Fibroblast of lung (primary cell): Measurements from ENCODE around the gene GAD1. TPM values are rescaled to one million over a fixed set of nuclear protein-coding genes. Genes with fewer than 3 reads are reported as not detected.

Experiments
- DNase-seq, 2 donors: peaks; one replicate each; pipeline versions ENCODE4 v3.0.0 to v3.0.0-alpha.2; 2010; ENCODE audit warnings: low read depth in 2 of 2
- H2AFZ ChIP-seq: 2 replicates; pipeline ENCODE4 v1.5.1; 2012; ENCODE audit warnings: low read length, control low read depth, inconsistent platforms
- H3K27ac ChIP-seq: 2 replicates; pipeline ENCODE4 v1.5.1; 2011; ENCODE audit warnings: low read length, control low read depth; ENCODE audit not compliant: insufficient read depth
- H3K27me3 ChIP-seq: 2 replicates; pipeline ENCODE4 v1.5.1; 2011; ENCODE audit warnings: mild to moderate bottlenecking, low read length; ENCODE audit not compliant: control insufficient read depth, insufficient read depth
- H3K36me3 ChIP-seq: 2 replicates; pipeline ENCODE4 v1.5.1; 2011; ENCODE audit warnings: low read length; ENCODE audit not compliant: control insufficient read depth, insufficient read depth
- H3K4me1 ChIP-seq: 2 replicates; pipeline ENCODE4 v1.5.1; 2011; ENCODE audit warnings: low read length; ENCODE audit not compliant: control insufficient read depth, insufficient read depth; ENCODE audit errors: extremely low read depth
- H3K4me2 ChIP-seq: 2 replicates; pipeline ENCODE4 v1.5.1; 2011; ENCODE audit warnings: low read length, control low read depth; ENCODE audit not compliant: insufficient read depth; ENCODE audit errors: extremely low read depth
- H3K4me3 ChIP-seq, 4 experiments: fragments of 200-600 bp in 1 of 4; sonication (generic) in 1 of 4; replicated peaks in 1 of 4; 2 replicates each; pipeline ENCODE4 v1.5.1; 2011 to 2016; ENCODE audit warnings: low read length in 4 of 4, low read depth in 3 of 4, mild to moderate bottlenecking in 3 of 4, control low read depth in 2 of 4, inconsistent platforms in 1 of 4, mixed read lengths in 1 of 4; ENCODE audit not compliant: insufficient read depth in 1 of 4; ENCODE audit errors: control extremely low read depth in 1 of 4
- H3K79me2 ChIP-seq: 2 replicates; pipeline ENCODE4 v1.5.1; 2012; ENCODE audit warnings: mild to moderate bottlenecking, low read length, inconsistent platforms; ENCODE audit not compliant: control insufficient read depth, insufficient read depth
- H3K9ac ChIP-seq: 2 replicates; pipeline ENCODE4 v1.5.1; 2011; ENCODE audit warnings: mild to moderate bottlenecking, low read length, control low read depth; ENCODE audit not compliant: insufficient read depth
- H3K9me3 ChIP-seq: 2 replicates; pipeline ENCODE4 v1.5.1; 2012; ENCODE audit warnings: low read depth, low read length; ENCODE audit not compliant: control insufficient read depth, insufficient read depth
- H4K20me1 ChIP-seq: 2 replicates; pipeline ENCODE4 v1.5.1; 2011; ENCODE audit warnings: low read length; ENCODE audit not compliant: control insufficient read depth, insufficient read depth; ENCODE audit errors: extremely low read depth
- EZH2 ChIP-seq: IDR thresholded peaks from 2 replicates; pipeline ENCODE4 v1.5.1; 2012; ENCODE audit warnings: low read length, control low read depth, mild to moderate bottlenecking; ENCODE audit errors: missing control alignments
- polyA plus RNA-seq, 2 donors: library from polyadenylated mRNA; depleted of rRNA in 1 of 2; stranded (reverse) in 1 of 2; unstranded in 1 of 2; fragments of >200 nt; gene quantifications; 2 replicates each; pipeline ENCODE4 v1.2.1, GENCODE V29; 2011 to 2012; ENCODE audit warnings: missing spikeins in 1 of 2
- total RNA-seq: library from RNA; depleted of rRNA; stranded (reverse); fragments of >200 nt; gene quantifications from 2 replicates; pipeline ENCODE4 v1.2.1, GENCODE V29; 2014
- TF ChIP-seq, protein P1 (sequence below), 2 donors: IDR thresholded peaks in 1 of 2; conservative IDR thresholded peaks in 1 of 2; 1 replicate in 1 of 2; 2 replicates in 1 of 2; pipeline ENCODE4 v1.5.1; 2011 to 2012; ENCODE audit warnings: low read length in 2 of 2, control low read depth in 1 of 2, inconsistent platforms in 1 of 2, low read depth in 1 of 2, mild to moderate bottlenecking in 1 of 2

The GAD1 gene
- total and polyA plus RNA-seq, 2 donors (not counting 1 experiment from before 2014, with no cell fraction given), result 0.12 to 0.33 TPM

- H3K4me1 ChIP-seq, result no peaks in the 10 kb centered on the region
- peaks cover 8% of the 10 kb centered on the region for H3K27me3 ChIP-seq
- H3K4me3 ChIP-seq, result no peak overlapping the region
- no peak overlapping the region for H3K4me2 ChIP-seq
- H2AFZ ChIP-seq, result no peak overlapping the region
- H3K36me3 ChIP-seq, result no peaks in the 10 kb centered on the region
- TF ChIP-seq, protein P1, sequence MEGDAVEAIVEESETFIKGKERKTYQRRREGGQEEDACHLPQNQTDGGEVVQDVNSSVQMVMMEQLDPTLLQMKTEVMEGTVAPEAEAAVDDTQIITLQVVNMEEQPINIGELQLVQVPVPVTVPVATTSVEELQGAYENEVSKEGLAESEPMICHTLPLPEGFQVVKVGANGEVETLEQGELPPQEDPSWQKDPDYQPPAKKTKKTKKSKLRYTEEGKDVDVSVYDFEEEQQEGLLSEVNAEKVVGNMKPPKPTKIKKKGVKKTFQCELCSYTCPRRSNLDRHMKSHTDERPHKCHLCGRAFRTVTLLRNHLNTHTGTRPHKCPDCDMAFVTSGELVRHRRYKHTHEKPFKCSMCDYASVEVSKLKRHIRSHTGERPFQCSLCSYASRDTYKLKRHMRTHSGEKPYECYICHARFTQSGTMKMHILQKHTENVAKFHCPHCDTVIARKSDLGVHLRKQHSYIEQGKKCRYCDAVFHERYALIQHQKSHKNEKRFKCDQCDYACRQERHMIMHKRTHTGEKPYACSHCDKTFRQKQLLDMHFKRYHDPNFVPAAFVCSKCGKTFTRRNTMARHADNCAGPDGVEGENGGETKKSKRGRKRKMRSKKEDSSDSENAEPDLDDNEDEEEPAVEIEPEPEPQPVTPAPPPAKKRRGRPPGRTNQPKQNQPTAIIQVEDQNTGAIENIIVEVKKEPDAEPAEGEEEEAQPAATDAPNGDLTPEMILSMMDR (conservative IDR thresholded peaks at IDR 0.05 in 1 of 2, IDR thresholded peaks at IDR 0.05 in 1 of 2; ENCODE audit: low read depth in 1 of 2, low read length in 2 of 2), result no peak
- no peak for TF ChIP-seq EZH2
- H3K79me2 ChIP-seq, result no peaks in the 10 kb centered on the region
- no peak overlapping the region for H3K27ac ChIP-seq
- no peak overlapping the region for H3K9ac ChIP-seq
- H4K20me1 ChIP-seq, result no peaks in the 10 kb centered on the region
- no peak for DNase-seq
- H3K9me3 ChIP-seq, result no peaks in the 10 kb centered on the region
Observed at GRCh38 chr2:170774074-170774473, 42.6 kb upstream of the GAD1 start.

DNA sequence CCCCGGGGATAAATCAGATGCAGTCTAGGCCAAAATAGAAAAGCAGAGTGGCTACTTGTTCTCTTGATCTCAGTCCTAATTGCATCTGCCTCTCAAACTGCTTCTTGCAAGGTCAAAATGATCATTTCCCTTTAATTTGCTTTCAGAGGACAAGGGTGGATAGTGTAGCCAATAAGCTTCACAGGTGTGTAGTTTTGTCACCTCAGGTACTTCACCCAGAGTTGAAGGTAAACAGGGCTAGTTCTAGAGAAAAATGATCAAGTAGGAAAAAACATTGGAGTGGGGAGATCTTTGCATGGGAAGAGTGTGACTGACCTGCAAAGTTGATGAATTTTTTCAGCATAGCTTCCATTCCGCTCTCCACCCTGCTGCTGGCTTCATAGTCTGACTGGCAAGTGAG is 37.8 kb upstream of the GAD1 start:
- no peak for DNase-seq
- Histone ChIP-seq H3K9me3 (no peaks in the 10 kb centered on the region), H3K4me3 (no peak overlapping the region), H3K27ac (no peak overlapping the region), H3K4me2 (no peak overlapping the region), H3K79me2 (no peaks in the 10 kb centered on the region), H2AFZ (no peak overlapping the region), H3K36me3 (no peaks in the 10 kb centered on the region), H3K9ac (no peak overlapping the region), H4K20me1 (no peaks in the 10 kb centered on the region), H3K27me3 (no peaks in the 10 kb centered on the region), H3K4me1 (no peaks in the 10 kb centered on the region)
- TF ChIP-seq, protein P1 (conservative IDR thresholded peaks at IDR 0.05 in 1 of 2, IDR thresholded peaks at IDR 0.05 in 1 of 2; ENCODE audit: low read depth in 1 of 2, low read length in 2 of 2), result no peak
- no peak for TF ChIP-seq EZH2

DNA sequence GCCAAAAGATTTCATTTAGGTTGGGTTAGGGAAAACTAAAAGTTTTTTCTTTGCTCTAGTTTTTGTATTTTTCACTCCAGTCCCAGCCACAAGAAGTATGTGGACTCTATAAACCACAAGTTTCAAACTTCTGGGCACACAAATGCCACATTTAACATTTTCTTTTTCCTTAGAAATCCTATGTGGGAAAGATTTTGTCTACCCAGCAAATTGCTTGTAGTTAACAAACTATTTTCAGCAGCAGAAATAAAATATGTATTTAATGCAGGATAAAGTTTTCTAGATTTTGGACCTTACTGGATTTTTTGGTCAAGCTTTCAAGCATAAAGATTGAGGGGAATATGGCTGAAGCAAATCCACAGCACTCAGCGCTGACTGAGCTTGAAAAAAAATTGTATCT is 37.4 kb upstream of the GAD1 start:
- H3K27ac ChIP-seq, result no peak overlapping the region
- no peak overlapping the region for H3K9ac ChIP-seq
- no peaks in the 10 kb centered on the region for H3K4me1 ChIP-seq
- no peaks in the 10 kb centered on the region for H3K27me3 ChIP-seq
- no peak overlapping the region for H2AFZ ChIP-seq
- H3K4me2 ChIP-seq, result no peak overlapping the region
- no peak overlapping the region for H3K4me3 ChIP-seq
- no peaks in the 10 kb centered on the region for H4K20me1 ChIP-seq
- H3K36me3 ChIP-seq, result no peaks in the 10 kb centered on the region
- H3K79me2 ChIP-seq, result no peaks in the 10 kb centered on the region
- H3K9me3 ChIP-seq, result no peaks in the 10 kb centered on the region
- TF ChIP-seq, protein P1 (conservative IDR thresholded peaks at IDR 0.05 in 1 of 2, IDR thresholded peaks at IDR 0.05 in 1 of 2; ENCODE audit: low read depth in 1 of 2, low read length in 2 of 2), result no peak
- no peak for TF ChIP-seq EZH2
- DNase-seq, result no peak
